NCI-H1048 (cell line): Measurements from ENCODE around the gene CDC6.

Experiments
- DNase-seq: peaks from one replicate; lab custom pipeline; 2025; lab: John Stamatoyannopoulos, UW

The CDC6 gene

GRCh38 chr17:40287494-40288369 lies at the start of gene CDC6:
CDC6 (plus strand) TSS chr17:40287879; CDS start chr17:40289421, 1,542 bp downstream.
- DNase-seq, result peak; percentile 97

DNA sequence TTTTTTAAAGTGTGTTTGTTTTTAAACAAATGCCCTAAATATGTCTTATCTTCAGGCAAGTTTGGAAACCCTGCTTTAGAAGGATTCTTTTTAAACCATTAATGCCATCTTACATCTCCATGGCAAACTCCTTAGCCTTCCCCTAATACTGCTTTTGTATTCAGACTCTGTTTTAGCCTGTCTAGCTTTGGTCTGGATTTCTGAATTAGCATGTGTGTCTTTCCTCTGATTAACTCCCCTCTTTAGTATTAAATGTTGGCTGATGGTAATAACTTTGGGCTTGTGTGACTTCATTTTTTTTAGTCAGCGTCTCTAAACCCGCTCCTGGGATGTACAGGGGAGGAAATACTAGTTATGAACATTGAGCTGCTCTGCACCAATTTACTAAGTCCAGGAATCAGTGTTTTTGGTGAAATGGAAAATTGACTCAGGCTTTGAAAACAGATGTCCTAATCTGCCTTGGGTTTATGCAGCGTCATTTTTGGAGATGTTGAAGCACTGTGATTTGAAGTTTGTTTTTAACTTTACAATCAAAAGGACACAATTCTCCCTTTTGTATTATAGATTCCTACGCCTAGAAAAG lies 46.3 kb upstream of the CDC6 start:
- DNase-seq, result no peak

DNA sequence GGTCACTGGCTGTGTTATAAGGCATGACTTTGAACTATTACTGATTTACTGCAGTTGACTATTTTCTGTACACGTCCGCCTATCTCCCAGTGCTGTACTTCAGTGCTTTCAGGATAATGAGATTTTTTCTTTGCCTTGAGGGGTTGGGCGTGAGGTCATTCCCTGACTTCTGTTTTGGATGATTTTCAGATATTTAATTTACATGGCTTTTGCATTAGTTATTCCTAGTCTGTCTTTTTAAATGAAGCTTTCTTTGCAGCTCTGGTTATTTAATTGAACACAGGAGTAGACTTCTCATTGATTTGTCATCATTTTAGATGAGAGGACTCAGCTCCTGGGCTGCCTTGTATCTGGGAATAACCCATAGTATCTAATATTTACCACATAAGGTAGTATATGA lies 44.9 kb upstream of the CDC6 start:
- DNase-seq, result no peak

DNA sequence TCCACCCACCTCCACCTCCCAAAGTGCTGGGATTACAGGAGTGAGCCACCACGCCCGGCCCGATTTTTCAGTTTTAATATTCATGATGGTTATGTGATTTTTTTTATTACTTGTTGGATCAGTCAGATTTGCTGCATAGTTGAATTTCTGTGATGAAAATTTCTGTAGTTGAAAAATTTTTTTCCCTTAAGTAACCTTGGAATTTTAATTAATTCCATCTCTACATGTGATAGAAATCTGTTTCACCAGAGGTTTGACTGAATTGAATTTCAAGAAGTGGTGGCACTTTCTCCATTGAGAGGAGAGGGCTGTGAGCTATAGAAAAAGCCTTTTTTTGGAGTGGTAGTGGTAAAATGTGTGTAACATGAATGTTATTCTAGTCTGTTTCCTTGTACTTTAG lies 43.9 kb upstream of the CDC6 start:
- no peak for DNase-seq

DNA sequence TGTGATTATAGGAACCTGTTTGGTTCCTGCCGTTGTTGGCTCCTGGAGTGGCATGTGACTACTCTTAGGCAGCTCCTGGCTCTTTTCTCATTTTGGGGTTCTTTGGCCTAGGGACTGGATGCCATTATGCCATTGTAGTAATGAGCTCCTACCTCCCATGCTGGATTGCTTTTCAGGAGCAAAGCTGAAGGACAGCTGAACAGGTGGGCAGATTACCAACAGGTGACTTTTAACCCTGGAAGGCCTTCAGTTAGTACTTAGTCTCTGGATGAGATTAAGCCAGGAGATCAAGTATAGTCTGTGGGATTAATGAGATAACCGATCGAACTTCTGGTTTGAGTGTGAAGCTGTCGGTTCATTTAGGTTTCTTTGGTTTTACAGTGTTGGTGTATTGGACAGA lies 43.4 kb upstream of the CDC6 start:
- no peak for DNase-seq

DNA sequence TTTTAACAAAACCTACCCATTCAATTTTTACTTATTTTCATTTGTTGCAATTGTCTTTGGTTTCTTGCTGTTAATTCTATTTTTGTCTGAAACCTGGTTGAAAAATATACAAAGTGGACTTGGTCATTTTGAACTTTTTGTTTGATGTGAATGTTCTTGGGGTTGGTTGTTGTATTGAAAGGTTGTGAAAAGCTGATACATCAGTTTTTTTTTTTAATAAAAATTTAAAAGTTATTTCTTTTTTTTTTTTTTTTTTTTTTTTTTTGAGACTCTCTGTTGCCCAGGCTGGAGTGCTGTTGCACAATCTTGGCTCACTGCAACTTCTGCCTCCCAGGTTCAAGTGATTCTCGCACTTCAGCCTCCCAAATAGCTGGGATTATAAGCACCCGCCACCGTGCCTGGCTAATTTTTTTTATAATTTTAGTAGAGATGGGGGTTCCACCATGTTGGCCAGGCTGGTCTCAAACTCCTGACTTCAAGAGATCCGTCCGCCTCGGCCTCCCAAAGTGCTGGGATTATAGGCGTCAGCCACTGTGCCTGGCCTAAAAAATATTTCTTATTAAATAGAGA lies 39.7 kb upstream of the CDC6 start:
- DNase-seq, result no peak

GRCh38 chr17:40248507-40248906 lies 39.2 kb upstream of the CDC6 start:
- DNase-seq, result no peak

- no peak for DNase-seq
Measured at GRCh38 chr17:40251576-40251975, 36.1 kb upstream of the CDC6 start.

DNA sequence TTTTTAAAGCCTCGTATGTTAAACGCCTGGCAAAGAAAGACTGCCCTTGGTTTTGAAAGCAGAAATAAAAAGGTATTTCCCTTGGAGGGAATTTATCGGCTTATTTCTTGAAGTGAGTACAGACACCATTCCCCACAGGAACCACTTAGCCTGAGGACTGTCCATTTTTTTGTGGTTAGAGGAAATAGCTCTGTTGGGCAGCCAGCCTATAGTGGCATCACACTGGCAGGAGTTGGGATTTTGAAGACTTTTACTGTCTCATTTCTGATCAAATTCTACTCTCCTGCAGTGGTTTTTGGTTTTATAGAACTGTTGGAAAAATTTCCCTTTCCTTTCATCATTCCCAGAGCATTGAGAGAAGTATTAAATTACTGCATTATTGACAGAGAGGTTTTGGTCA lies 34.1 kb upstream of the CDC6 start:
- no peak for DNase-seq

GRCh38 chr17:40259505-40259904 lies 28.2 kb upstream of the CDC6 start:
- no peak for DNase-seq

DNA sequence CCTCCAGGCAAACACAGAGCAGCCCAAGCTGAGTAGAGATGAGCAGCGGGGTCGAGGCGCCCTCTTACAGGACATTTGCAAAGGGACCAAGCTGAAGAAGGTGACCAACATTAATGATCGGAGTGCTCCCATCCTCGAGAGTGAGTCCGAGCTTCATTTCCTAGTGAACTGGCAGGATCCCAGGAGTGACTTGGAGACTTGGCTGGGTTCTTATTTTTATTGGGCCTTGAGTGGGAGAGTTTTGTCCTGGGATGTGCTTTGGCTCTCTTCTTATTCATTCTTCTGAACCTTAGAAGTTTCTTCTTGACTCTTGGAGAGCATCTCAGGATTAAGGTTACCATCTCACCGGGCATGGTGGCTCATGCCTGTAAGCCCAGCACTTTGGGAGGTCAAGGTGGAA lies 27.2 kb upstream of the CDC6 start:
- no peak for DNase-seq

DNA sequence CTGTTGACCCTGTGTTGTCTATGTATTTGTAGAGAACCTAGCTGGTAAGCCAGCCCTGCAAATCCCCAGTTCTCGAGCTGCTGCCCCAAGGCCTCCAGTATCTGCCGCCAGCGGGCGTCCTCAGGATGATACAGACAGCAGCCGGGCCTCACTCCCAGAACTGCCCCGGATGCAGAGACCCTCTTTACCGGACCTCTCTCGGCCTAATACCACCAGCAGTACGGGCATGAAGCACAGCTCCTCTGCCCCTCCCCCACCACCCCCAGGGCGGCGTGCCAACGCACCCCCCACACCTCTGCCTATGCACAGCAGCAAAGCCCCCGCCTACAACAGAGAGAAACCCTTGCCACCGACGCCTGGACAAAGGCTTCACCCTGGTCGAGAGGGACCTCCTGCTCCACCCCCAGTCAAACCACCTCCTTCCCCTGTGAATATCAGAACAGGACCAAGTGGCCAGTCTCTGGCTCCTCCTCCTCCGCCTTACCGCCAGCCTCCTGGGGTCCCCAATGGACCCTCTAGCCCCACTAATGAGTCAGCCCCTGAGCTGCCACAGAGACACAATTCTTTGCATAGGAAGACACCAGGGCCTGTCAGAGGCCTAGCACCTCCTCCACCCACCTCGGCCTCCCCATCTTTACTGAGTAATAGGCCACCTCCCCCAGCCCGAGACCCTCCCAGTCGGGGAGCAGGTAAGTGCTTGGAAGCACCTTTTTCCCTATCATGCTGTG lies 23.1 kb upstream of the CDC6 start:
- no peak for DNase-seq

GRCh38 chr17:40265337-40265736 lies 22.3 kb upstream of the CDC6 start:
- no peak for DNase-seq

DNA sequence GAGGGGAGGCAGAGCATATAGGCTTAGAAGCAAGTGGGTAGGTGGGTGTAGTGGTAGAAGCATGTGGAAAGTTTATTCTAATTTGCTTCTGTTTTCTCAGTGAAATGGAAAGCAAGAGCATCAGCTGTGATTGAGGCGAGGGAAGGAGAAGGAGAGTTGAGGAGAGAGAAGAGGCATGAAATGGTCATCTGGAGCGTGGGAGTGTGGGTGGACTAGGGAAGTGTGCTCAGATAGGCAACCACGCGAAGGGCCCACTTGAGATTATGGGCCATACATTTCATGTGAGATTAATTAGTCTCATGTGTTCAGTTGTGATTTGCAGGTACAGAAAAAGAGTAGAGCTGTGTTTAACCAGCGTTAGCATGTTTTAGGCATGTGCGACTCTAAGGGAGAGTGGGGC lies 20.8 kb upstream of the CDC6 start:
- no peak for DNase-seq

- no peak for DNase-seq
Measured at GRCh38 chr17:40268141-40268712, 19.5 kb upstream of the CDC6 start.

DNA sequence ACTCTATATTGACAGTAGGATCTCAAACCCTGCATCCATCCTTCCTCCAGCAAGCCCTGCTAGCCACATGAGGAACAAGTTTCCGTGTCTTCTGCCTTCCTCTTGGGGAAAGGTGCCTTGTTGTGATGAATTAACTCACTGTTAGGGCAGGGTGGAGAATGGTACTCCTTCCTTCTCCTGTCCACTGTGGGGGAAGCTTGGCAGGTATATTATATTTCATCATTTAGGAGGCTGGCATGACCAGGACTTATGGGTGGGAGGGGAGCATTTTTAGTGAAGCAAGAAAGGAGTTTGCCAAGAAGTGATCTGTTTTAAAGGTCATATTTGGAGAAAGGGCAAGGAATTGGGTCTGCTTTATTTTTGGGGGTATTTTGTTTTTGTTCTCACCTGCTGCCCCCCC lies 9.3 kb upstream of the CDC6 start:
- no peak for DNase-seq

DNA sequence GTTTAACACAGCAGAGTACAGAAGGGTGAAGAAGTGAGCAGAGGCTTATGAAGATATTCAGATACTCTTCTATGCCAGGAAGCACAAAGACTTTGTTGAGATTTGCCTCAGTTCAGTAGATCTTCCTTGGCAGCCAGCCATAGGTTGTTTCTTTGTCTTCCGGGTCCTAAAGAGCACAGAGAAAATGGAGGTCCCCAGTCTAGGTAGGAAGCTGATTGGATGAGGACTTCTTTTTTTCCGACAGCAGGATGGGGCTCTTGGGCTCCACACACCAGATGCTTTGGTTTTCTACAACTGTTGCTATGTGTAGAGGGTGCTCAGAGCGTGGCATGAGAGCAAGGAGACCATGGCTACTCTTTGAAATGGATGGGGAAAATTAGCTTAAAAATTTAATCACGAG lies 8.3 kb upstream of the CDC6 start:
- no peak for DNase-seq

DNA sequence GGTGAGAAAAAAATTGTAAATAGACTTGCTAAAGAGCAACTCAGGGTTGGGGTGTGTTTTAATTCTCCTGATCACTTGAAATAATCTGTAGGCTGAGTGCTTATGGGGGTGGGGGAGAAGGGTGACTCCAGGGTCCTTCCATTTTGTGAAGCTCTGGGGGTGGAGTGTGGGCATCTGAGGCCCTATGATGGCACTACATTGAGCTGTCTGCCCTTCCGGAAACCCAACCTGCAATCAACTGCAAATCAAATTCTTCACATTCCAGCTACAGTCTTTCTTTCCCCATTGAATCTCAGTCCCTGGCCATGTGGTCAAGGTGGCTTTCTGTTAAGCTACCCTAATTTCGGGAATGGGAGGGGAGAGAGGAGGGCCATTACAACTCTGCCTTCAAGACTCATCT lies 6.0 kb upstream of the CDC6 start:
- DNase-seq, result no peak

DNA sequence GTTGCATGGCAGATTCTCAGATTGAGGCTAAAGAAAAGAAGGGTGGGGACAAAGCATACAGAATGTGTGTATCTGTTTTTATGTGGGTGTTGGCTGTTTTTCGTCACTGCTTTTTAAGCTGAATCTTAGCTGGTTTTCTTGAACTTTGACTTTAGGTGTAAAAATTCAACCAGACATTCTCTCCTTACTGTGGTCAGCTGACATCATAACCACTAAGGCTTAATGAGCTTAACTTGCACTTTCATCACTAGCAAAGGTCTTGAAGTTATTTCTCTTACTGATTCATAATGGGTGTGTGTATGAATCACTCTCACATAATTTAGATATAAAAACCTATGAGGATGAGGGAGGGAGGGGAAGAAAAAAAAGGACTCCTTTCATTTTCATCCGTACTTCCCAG lies 4.0 kb upstream of the CDC6 start:
- no peak for DNase-seq

DNA sequence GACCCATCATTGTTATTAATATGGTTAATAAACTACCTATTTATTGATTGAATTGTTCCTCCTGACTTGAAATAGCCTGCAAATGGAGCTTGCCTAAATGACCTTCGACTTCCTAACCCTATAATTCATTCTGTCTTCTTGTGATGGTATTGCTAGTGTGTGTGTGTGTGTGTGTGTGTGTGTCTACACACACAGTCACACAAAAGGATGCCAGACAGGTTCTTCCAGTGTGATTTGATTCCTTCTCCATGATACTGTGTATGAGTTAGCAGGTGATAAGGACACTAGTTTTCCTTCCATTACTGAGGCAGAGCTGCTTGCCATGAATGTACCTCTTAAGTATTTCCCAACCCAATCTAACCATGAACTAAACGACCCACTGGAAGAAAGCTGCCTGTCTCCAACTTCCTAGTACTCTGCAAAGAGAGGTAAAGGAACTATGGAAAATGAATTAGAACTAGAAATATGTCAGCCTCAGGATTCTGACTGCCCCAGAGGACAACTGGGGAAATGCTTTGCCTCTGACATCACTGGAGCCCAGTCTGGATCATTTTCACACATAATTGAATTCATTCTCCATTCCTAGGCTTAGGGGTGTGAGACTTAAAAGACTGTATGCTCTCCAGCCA lies 3.5 kb upstream of the CDC6 start:
- DNase-seq, result no peak

GRCh38 chr17:40286473-40286872 lies 1.2 kb upstream of the CDC6 start:
- DNase-seq, result no peak

DNA sequence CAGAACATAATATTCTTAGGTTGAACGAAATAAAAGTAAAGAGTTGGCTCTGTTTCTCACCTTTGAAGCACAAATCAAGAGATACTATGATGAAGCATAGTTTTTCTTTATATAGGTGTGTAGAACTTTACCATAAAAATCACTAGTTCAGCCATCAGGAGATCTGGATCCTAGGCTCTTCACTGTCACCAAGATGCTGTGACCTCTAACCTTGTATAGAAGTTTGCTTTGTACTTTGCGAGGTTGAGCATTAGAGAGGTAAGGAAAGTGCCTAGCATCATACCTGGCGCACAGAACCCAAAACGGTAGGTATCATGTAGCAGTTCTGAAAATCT lies 553 bp upstream of the CDC6 start:
- no peak for DNase-seq
